GM23248 (cell line): ENCODE results near the gene IL17A.

Experiments used
- EZH2 ChIP-seq: fragments of 200-600 bp; sonication (generic); IDR thresholded peaks from 2 replicates; pipeline ENCODE4 v1.6.1; 2018; ENCODE audit warnings: antibody characterized with exemption, mild to moderate bottlenecking; ENCODE audit not compliant: insufficient read depth, poor library complexity, severe bottlenecking
- EZH2phosphoT487 ChIP-seq: fragments of 200-600 bp; sonication (generic); IDR thresholded peaks from 2 replicates; pipeline ENCODE4 v1.6.1; 2018; ENCODE audit warnings: antibody characterized with exemption, moderate library complexity, mild to moderate bottlenecking, low read depth; ENCODE audit not compliant: insufficient read depth

GRCh38 chr6:52231406-52232127 is 45.4 kb downstream of the IL17A start:
- no peak for TF ChIP-seq EZH2
- no peak for TF ChIP-seq EZH2phosphoT487
